IMR-90 (cell line): ENCODE results near the gene TMEM82. TPM values are rescaled to one million over a fixed set of nuclear protein-coding genes. Genes with fewer than 3 reads are reported as not detected.

Source experiments
- ATAC-seq: fragments of 200-7000 bp; cut with Tn5 transposase; 2 replicates; pipeline ENCODE4 v1.9.1; 2020; ENCODE audit warnings: low read depth, mild to moderate bottlenecking, moderate library complexity
- BruUV-seq: library from RNA; stranded (reverse); fragments of 400-500 nt; replicated peaks from 2 replicates; lab custom pipeline; 2021; lab: Mats Ljungman, UMichigan
- CTCF ChIA-PET: fragments of 300-600 bp; formaldehyde crosslinking; extraction: SDS; loops from one replicate; lab custom pipeline; 2021; ENCODE audit warnings: antibody characterized with exemption; lab: Yijun Ruan, JAX
- POLR2A ChIA-PET: fragments of 300-600 bp; sonication (Branson Sonifier 250); formaldehyde crosslinking; loops from one replicate; lab custom pipeline; 2022; ENCODE audit warnings: antibody characterized with exemption; ENCODE audit not compliant: unreplicated experiment; lab: Charles Lee
- DNase-seq: peaks from one replicate; pipeline ENCODE4 v3.0.0; 2013
- H2AFZ ChIP-seq: replicated peaks from 2 replicates; pipeline ENCODE3; 2013; ENCODE audit warnings: low read length, mild to moderate bottlenecking; ENCODE audit not compliant: poor library complexity
- H2AK5ac ChIP-seq: 2 replicates; pipeline ENCODE4 v1.6.1; 2013; ENCODE audit warnings: low read depth, low read length, inconsistent platforms
- H2AK9ac ChIP-seq: replicated peaks from 2 replicates; pipeline ENCODE3; 2013; ENCODE audit warnings: mild to moderate bottlenecking, low read depth, low read length, moderate library complexity; ENCODE audit not compliant: poor library complexity
- H2BK120ac ChIP-seq: 2 replicates; pipeline ENCODE4 v1.6.1; 2013; ENCODE audit warnings: low read depth, low read length, inconsistent platforms
- H2BK15ac ChIP-seq: 3 replicates; pipeline ENCODE4 v1.6.1; 2013; ENCODE audit warnings: low read depth, low read length, inconsistent platforms
- H2BK20ac ChIP-seq: 2 replicates; pipeline ENCODE4 v1.6.1; 2013; ENCODE audit warnings: low read depth, mild to moderate bottlenecking, inconsistent platforms, low read length, moderate library complexity
- H2BK5ac ChIP-seq: 2 replicates; pipeline ENCODE4 v1.6.1; 2013; ENCODE audit warnings: mild to moderate bottlenecking, low read depth, low read length, inconsistent platforms; ENCODE audit not compliant: poor library complexity, severe bottlenecking
- H3K14ac ChIP-seq: replicated peaks from 2 replicates; pipeline ENCODE4 v1.6.1; 2013; ENCODE audit warnings: low read depth, low read length, inconsistent platforms
- H3K18ac ChIP-seq: 2 replicates; pipeline ENCODE4 v1.6.1; 2013; ENCODE audit warnings: low read depth, low read length, control low read depth
- H3K23ac ChIP-seq: 2 replicates; pipeline ENCODE4 v1.6.1; 2013; ENCODE audit warnings: low read depth, low read length, inconsistent platforms
- H3K27ac ChIP-seq: 2 replicates; pipeline ENCODE4 v1.5.1; 2013; ENCODE audit warnings: mild to moderate bottlenecking, control low read depth, low read length; ENCODE audit not compliant: insufficient read depth
- H3K27me3 ChIP-seq: 2 replicates; pipeline ENCODE4 v1.6.1; 2013; ENCODE audit warnings: low read length; ENCODE audit not compliant: control insufficient read depth, insufficient read depth
- H3K36me3 ChIP-seq: 2 replicates; pipeline ENCODE4 v1.6.1; 2013; ENCODE audit warnings: low read length, mixed read lengths; ENCODE audit not compliant: control insufficient read depth, insufficient read depth
- H3K4ac ChIP-seq: 2 replicates; pipeline ENCODE4 v1.6.1; 2013; ENCODE audit warnings: low read depth, low read length, inconsistent platforms
- H3K4me1 ChIP-seq: 2 replicates; pipeline ENCODE4 v1.6.1; 2013; ENCODE audit warnings: low read length, mixed read lengths; ENCODE audit not compliant: control insufficient read depth, insufficient read depth
- H3K4me2 ChIP-seq: 2 replicates; pipeline ENCODE4 v1.6.1; 2013; ENCODE audit warnings: low read depth, mild to moderate bottlenecking, control low read depth, low read length, moderate library complexity
- H3K4me3 ChIP-seq: 2 replicates; pipeline ENCODE4 v1.5.1; 2013; ENCODE audit warnings: low read depth, mild to moderate bottlenecking, control low read depth, low read length, moderate library complexity; ENCODE audit not compliant: insufficient read depth
- H3K56ac ChIP-seq: 2 replicates; pipeline ENCODE4 v1.6.1; 2013; ENCODE audit warnings: low read length, inconsistent platforms; ENCODE audit not compliant: insufficient read depth; ENCODE audit errors: extremely low read depth
- H3K79me1 ChIP-seq, 2 experiments: 2 replicates each; pipeline ENCODE4 v1.6.1; 2013; ENCODE audit warnings: low read length in 2 of 2, inconsistent platforms in 1 of 2, low read depth in 1 of 2
- H3K9ac ChIP-seq: 2 replicates; pipeline ENCODE4 v1.6.1; 2013; ENCODE audit warnings: low read depth, low read length, control low read depth
- H3K9me1 ChIP-seq: 2 replicates; pipeline ENCODE4 v1.6.1; 2013; ENCODE audit warnings: low read length, inconsistent platforms; ENCODE audit not compliant: insufficient read depth
- H3K9me3 ChIP-seq: 2 replicates; pipeline ENCODE4 v1.6.1; 2013; ENCODE audit warnings: low read length; ENCODE audit not compliant: control insufficient read depth, insufficient read depth
- H4K20me1 ChIP-seq: 2 replicates; pipeline ENCODE4 v1.6.1; 2013; ENCODE audit warnings: low read length, inconsistent platforms; ENCODE audit not compliant: insufficient read depth
- H4K5ac ChIP-seq: 2 replicates; pipeline ENCODE4 v1.6.1; 2013; ENCODE audit warnings: mild to moderate bottlenecking, low read depth, low read length, control low read depth
- H4K8ac ChIP-seq, 2 experiments: 2 replicates each; pipeline ENCODE4 v1.6.1; 2013; ENCODE audit warnings: low read depth in 2 of 2, low read length in 2 of 2, control low read depth in 1 of 2, inconsistent platforms in 1 of 2
- H4K91ac ChIP-seq: 2 replicates; pipeline ENCODE4 v1.6.1; 2013; ENCODE audit warnings: low read depth, low read length, inconsistent platforms; ENCODE audit not compliant: insufficient read depth
- BHLHE40 ChIP-seq: fragments of 150-350 bp; IDR thresholded peaks from 2 replicates; pipeline ENCODE4 v1.6.1; 2016; ENCODE audit warnings: mild to moderate bottlenecking, low read depth, low read length
- CEBPB ChIP-seq: IDR thresholded peaks from 2 replicates; pipeline ENCODE4 v1.6.1; 2012; ENCODE audit warnings: low read depth, low read length, improper control_type of control experiment
- CHD1 ChIP-seq: IDR thresholded peaks from 2 replicates; pipeline ENCODE4 v1.6.1; 2012; ENCODE audit warnings: low read depth, low read length, improper control_type of control experiment
- MAZ ChIP-seq: IDR thresholded peaks from 2 replicates; pipeline ENCODE4 v1.6.1; 2012; ENCODE audit warnings: low read depth, mild to moderate bottlenecking, low read length, improper control_type of control experiment, moderate library complexity, borderline replicate concordance
- MXI1 ChIP-seq: IDR thresholded peaks from 2 replicates; pipeline ENCODE4 v1.6.1; 2012; ENCODE audit warnings: low read depth, mild to moderate bottlenecking, low read length, moderate library complexity, borderline replicate concordance
- RFX5 ChIP-seq: IDR thresholded peaks from 2 replicates; pipeline ENCODE4 v1.8.0; 2012; ENCODE audit warnings: low read depth, mild to moderate bottlenecking, low read length, moderate library complexity
- WGBS, 2 experiments: methylation state at CpG; one replicate each; pipeline versions ENCODE4 v1.1.5 to v1.1.7; 2013; ENCODE audit warnings: missing lambda C conversion rate in 2 of 2; ENCODE audit not compliant: insufficient read length in 1 of 2; ENCODE audit errors: extremely low coverage in 2 of 2; 5-methylcytosine and 5-hydroxymethylcytosine counted together
- dilution Hi-C: fragments of 300-500 bp; cut with HindIII; formaldehyde crosslinking; loops from one replicate; pipeline ENCODE4 v1.14.3; 2018; ENCODE audit warnings: low sequenced_read_pairs; ENCODE audit not compliant: unreplicated experiment
- in situ Hi-C: fragments of 300-500 bp; cut with MboI; formaldehyde crosslinking; loops from 3 replicates; pipeline ENCODE4 v1.14.3; 2019; ENCODE audit warnings: low sequenced_read_pairs, inconsistent platforms, mixed read lengths
- intact Hi-C: fragments of 100-400 bp; cut with micrococcal nuclease; formaldehyde crosslinking; loops from 2 replicates; pipeline ENCODE4 v1.10.0; 2022
- polyA plus RNA-seq, 3 experiments: library from polyadenylated mRNA; depleted of rRNA; stranded (reverse); fragments of >200 nt; gene quantifications; 2 replicates each; pipeline ENCODE4 v1.2.3, GENCODE V29; 2012; ENCODE audit warnings: low replicate concordance in 1 of 3
- total RNA-seq: library from RNA; depleted of rRNA; stranded (reverse); fragments of >200 nt; gene quantifications from 2 replicates; pipeline ENCODE4 v1.2.3, GENCODE V29; 2012
- TF ChIP-seq, protein P1 (sequence below): conservative IDR thresholded peaks from 2 replicates; pipeline ENCODE4 v1.5.1; 2012; ENCODE audit warnings: mild to moderate bottlenecking, low read depth, low read length, improper control_type of control experiment
- TF ChIP-seq, protein P2 (sequence below): fragments of 150-350 bp; IDR thresholded peaks from 2 replicates; pipeline ENCODE4 v1.6.1; 2016; ENCODE audit warnings: low read depth, mild to moderate bottlenecking, low read length, moderate library complexity, borderline replicate concordance

TMEM82 gene
- total and polyA plus RNA-seq, 2 of the 4 experiments (the other 2 are of a cell fraction), result not detected

DNA sequence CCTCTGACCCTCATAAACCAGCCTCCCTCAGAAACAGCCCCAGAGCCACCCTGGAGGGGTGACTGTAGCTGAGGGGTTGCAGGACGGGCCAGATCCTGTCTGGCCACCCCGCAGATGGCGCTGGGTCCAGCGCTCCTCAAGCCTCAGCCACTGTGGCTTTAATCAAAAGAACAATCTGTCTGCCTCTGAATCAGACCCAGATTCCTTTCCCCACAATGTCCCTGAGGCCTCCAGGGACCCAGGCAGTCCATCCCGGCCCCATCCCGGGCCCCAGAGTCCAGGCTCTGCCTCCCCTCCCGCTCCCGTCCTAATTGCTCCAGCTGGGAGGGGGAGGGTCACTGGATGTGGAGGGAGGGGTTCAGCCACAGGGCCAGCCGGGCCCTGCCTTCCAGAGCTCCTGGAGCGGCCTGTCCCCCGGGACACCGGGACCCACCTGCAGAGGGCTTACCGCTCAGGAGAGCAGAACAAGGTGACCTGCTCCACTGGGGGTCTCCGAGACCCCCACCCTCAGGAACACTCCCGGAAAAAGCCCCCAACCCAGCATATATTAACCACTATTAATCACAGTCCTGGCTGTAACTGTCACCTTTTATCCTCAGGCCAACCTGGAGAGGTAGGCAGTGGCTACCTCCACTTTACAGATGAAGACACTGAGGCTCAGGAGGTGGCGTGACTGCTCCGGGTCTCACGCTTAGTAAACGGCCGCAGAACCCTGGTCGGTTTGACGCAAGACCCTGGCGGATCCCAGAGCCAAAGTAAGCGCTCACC, 15.5 kb downstream of the TMEM82 start:
- Histone ChIP-seq H3K18ac (peak overlapping the region; percentile 48; the same call in 1 of the 2 replicates), H2BK15ac (peak overlapping the region; percentile 89; the same call in 2 of the 3 replicates), H3K79me1 (peaks cover 8 to 36% of the 10 kb centered on the region in 2 experiments; a peak in 3 of 4 replicates), H3K4me2 (peak overlapping the region; percentile 84), H3K9ac (peak overlapping the region; percentile 22), H3K4ac (peak overlapping the region; percentile 84), H4K91ac (peak overlapping the region; percentile 93), H4K20me1 (peaks cover 20% of the 10 kb centered on the region), H3K56ac (no peak overlapping the region), H4K5ac (peak overlapping the region; percentile 96), H2BK20ac (no peak overlapping the region), H2AFZ (peak overlapping the region; percentile 94), H2BK120ac (peak overlapping the region; percentile 47), H3K14ac (peak overlapping the region; percentile 94), H2AK9ac (peak overlapping the region; percentile 93), H4K8ac (peak overlapping the region; percentile 40 to 96), H2AK5ac (peak overlapping the region; percentile 54), H3K4me3 (peak overlapping the region; percentile 68), H3K36me3 (no peaks in the 10 kb centered on the region; the same call in 1 of the 2 replicates), H3K27me3 (no peaks in the 10 kb centered on the region), H3K4me1 (peaks cover 17% of the 10 kb centered on the region), H2BK5ac (peak overlapping the region; percentile 23), H3K27ac (peak overlapping the region; percentile 39), H3K9me3 (no peaks in the 10 kb centered on the region), H3K23ac (peak overlapping the region; percentile 87; the same call in 1 of the 2 replicates), H3K9me1 (peaks cover 7% of the 10 kb centered on the region)
- WGBS, 2 experiments, result 28% methylated on average over 6 of the region's 24 CpGs; no CpG with 5 or more reads in 1 of the 2 experiments
- intact Hi-C loops, result no loop called here
- BruUV-seq, result no TSS peak
- in situ Hi-C loops, result no loop called here
- DNase-seq, result peak; percentile 12
- ATAC-seq, result 0 out of 2 replicates have a peak, but pooled peaks have one; percentile 6
- POLR2A ChIA-PET, result no interaction called here
- CTCF ChIA-PET, result no interaction called here
- TF ChIP-seq, protein P1, sequence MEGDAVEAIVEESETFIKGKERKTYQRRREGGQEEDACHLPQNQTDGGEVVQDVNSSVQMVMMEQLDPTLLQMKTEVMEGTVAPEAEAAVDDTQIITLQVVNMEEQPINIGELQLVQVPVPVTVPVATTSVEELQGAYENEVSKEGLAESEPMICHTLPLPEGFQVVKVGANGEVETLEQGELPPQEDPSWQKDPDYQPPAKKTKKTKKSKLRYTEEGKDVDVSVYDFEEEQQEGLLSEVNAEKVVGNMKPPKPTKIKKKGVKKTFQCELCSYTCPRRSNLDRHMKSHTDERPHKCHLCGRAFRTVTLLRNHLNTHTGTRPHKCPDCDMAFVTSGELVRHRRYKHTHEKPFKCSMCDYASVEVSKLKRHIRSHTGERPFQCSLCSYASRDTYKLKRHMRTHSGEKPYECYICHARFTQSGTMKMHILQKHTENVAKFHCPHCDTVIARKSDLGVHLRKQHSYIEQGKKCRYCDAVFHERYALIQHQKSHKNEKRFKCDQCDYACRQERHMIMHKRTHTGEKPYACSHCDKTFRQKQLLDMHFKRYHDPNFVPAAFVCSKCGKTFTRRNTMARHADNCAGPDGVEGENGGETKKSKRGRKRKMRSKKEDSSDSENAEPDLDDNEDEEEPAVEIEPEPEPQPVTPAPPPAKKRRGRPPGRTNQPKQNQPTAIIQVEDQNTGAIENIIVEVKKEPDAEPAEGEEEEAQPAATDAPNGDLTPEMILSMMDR, result no peak
- TF ChIP-seq RFX5, result no peak
- TF ChIP-seq, protein P2, sequence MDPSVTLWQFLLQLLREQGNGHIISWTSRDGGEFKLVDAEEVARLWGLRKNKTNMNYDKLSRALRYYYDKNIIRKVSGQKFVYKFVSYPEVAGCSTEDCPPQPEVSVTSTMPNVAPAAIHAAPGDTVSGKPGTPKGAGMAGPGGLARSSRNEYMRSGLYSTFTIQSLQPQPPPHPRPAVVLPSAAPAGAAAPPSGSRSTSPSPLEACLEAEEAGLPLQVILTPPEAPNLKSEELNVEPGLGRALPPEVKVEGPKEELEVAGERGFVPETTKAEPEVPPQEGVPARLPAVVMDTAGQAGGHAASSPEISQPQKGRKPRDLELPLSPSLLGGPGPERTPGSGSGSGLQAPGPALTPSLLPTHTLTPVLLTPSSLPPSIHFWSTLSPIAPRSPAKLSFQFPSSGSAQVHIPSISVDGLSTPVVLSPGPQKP, result no peak
- no peak for TF ChIP-seq BHLHE40
- no peak for TF ChIP-seq CEBPB
- no peak for TF ChIP-seq MXI1
- no peak; the same call in 1 of the 2 replicates for TF ChIP-seq MAZ
- no peak for TF ChIP-seq CHD1
- dilution Hi-C loops, result no loop called here
